K562 (cell line): ENCODE measurements around the gene ZNF584.

Experiments
- CCAR2 ChIP-seq: fragments of 200-400 bp; formaldehyde crosslinking; IDR thresholded peaks from 2 replicates; pipeline ENCODE4 v1.6.1; 2017; ENCODE audit warnings: mild to moderate bottlenecking, low read depth, low read length
- NCOA4 ChIP-seq: fragments of 450-650 bp; IDR thresholded peaks from 2 replicates; pipeline ENCODE4 v1.6.1; 2018; ENCODE audit warnings: mild to moderate bottlenecking; ENCODE audit not compliant: partially characterized antibody
- ZNF274 ChIP-seq: IDR thresholded peaks from 2 replicates; pipeline ENCODE4 v1.6.1; 2011; ENCODE audit warnings: low read depth, mild to moderate bottlenecking, low read length, moderate library complexity, borderline replicate concordance

DNA sequence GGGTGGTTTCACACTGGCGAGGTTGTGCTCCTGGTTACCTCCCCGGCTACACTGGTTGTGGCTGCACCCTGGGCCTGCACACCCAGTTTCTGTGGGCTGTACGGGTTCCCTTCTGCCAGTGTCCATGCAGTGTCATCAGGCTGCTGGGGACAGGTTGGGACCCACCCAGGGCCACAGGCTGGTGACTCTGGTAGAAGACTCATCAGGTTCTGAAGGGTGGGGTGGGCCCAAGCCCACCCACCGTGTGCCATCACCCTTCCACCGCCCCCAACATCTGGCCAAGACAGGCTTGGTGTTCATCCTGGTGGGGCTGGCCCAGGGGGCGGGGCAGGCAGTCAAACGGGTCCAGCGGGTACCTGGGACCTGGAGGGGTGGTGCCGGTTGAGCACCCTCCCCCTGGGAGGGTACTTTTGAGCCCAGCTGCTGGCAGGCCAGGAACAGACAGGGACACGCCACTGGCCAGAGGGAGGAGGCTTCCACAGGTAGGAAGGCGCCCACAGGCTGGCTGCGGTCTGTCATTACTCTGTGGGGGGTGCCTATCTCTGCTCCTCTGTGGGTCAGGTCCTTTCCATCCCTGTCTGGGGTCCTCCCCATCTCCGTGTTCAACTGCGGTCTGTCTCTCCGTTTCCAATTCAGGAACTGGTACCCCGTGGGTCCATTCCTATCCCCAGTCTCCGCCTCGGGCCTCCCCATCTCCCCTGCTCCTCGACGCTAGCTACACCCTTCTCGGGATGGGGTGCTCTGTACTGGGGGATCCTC lies 13.1 kb upstream of the ZNF584 start, which contains the start of gene RNF225:
- TF ChIP-seq ZNF274 (no peak), CCAR2 (no peak), NCOA4 (no peak)
